ENCODE results near the gene TDRKH. TPM values are rescaled to one million over a fixed set of nuclear protein-coding genes. Genes with fewer than 3 reads are reported as not detected.
A peak's percentile ranks its signal among the peaks of the same experiment; 100 is the strongest.

TDRKH gene
- total RNA-seq, 1 donor from 2014 or later = 27.2 TPM

GRCh38 chr1:151816548-151817352 lies 26.4 kb upstream of the TDRKH start:
- Mint-ChIP-seq H3K9me3 (ENCODE audit: unreplicated experiment) (no peaks in the 10 kb centered on the region), H3K27me3 (ENCODE audit: unreplicated experiment) (peaks cover 3% of the 10 kb centered on the region), H3K4me1 (ENCODE audit: unreplicated experiment) (peaks cover 22% of the 10 kb centered on the region), H3K4me3 (ENCODE audit: unreplicated experiment) (no peak overlapping the region), H3K27ac (ENCODE audit: unreplicated experiment) (no peak overlapping the region), H3K36me3 (ENCODE audit: low read depth, unreplicated experiment) (no peaks in the 10 kb centered on the region)
- DNase-seq (ENCODE audit: low spot score) = no peak
- no peak for TF ChIP-seq CTCF (IDR thresholded peaks at IDR 0.05; ENCODE audit: unreplicated experiment)

- TF ChIP-seq CTCF (IDR thresholded peaks at IDR 0.05; ENCODE audit: unreplicated experiment) = no peak
- Mint-ChIP-seq H3K27ac (ENCODE audit: unreplicated experiment) (no peak overlapping the region), H3K27me3 (ENCODE audit: unreplicated experiment) (peaks cover 3% of the 10 kb centered on the region), H3K4me3 (ENCODE audit: unreplicated experiment) (peak overlapping the region; percentile 52), H3K36me3 (ENCODE audit: low read depth, unreplicated experiment) (no peaks in the 10 kb centered on the region), H3K4me1 (ENCODE audit: unreplicated experiment) (peaks cover 22% of the 10 kb centered on the region), H3K9me3 (ENCODE audit: unreplicated experiment) (no peaks in the 10 kb centered on the region)
- DNase-seq (ENCODE audit: low spot score) = no peak
Observed at GRCh38 chr1:151815716-151816327, 25.5 kb upstream of the TDRKH start.

- H3K27ac Mint-ChIP-seq (ENCODE audit: unreplicated experiment) = no peak overlapping the region
Observed at GRCh38 chr1:151814971-151815545, 24.8 kb upstream of the TDRKH start.

GRCh38 chr1:151814426-151814825 lies 24.1 kb upstream of the TDRKH start:
- no peak overlapping the region for H3K27ac Mint-ChIP-seq (ENCODE audit: unreplicated experiment)
- H3K9me3 Mint-ChIP-seq (ENCODE audit: unreplicated experiment) = no peaks in the 10 kb centered on the region
- DNase-seq (ENCODE audit: low spot score) = no peak
- H3K4me3 Mint-ChIP-seq (ENCODE audit: unreplicated experiment) = no peak overlapping the region
- H3K4me1 Mint-ChIP-seq (ENCODE audit: unreplicated experiment) = peaks cover 31% of the 10 kb centered on the region
- no peak for TF ChIP-seq CTCF (IDR thresholded peaks at IDR 0.05; ENCODE audit: unreplicated experiment)
- no peaks in the 10 kb centered on the region for H3K36me3 Mint-ChIP-seq (ENCODE audit: low read depth, unreplicated experiment)
- peaks cover 6% of the 10 kb centered on the region for H3K27me3 Mint-ChIP-seq (ENCODE audit: unreplicated experiment)

More at GRCh38 chr1:151814971-151815545, 24.8 kb upstream of the TDRKH start:
- DNase-seq (ENCODE audit: low spot score) = no peak
- Mint-ChIP-seq H3K27me3 (ENCODE audit: unreplicated experiment) (peaks cover 4% of the 10 kb centered on the region), H3K4me3 (ENCODE audit: unreplicated experiment) (no peak overlapping the region), H3K36me3 (ENCODE audit: low read depth, unreplicated experiment) (no peaks in the 10 kb centered on the region), H3K4me1 (ENCODE audit: unreplicated experiment) (peaks cover 25% of the 10 kb centered on the region), H3K9me3 (ENCODE audit: unreplicated experiment) (no peaks in the 10 kb centered on the region)
- no peak for TF ChIP-seq CTCF (IDR thresholded peaks at IDR 0.05; ENCODE audit: unreplicated experiment)
